Measurements from ENCODE around the gene PDCD2.

PDCD2 gene

GRCh38 chr6:170575250-170575649 is 9.2 kb downstream of the PDCD2 start:
- H3K4me3 ChIP-seq (ENCODE audit: low read length) = no peak overlapping the region
- peak; percentile 11 for DNase-seq (ENCODE audit: low read depth)
- no peaks in the 10 kb centered on the region for H3K9me3 ChIP-seq (ENCODE audit: control insufficient read depth, low read length)
- H3K9ac ChIP-seq (ENCODE audit: low read length) = no peak overlapping the region
- no peaks in the 10 kb centered on the region for H3K4me1 ChIP-seq (ENCODE audit: control insufficient read depth, insufficient read depth, low read length)
- peaks cover 72% of the 10 kb centered on the region for H3K36me3 ChIP-seq (ENCODE audit: control insufficient read depth, insufficient read depth, low read length, severe bottlenecking)
- H3K27me3 ChIP-seq (replicated peaks; ENCODE audit: control insufficient read depth, insufficient read depth, low read length) = no peaks in the 10 kb centered on the region

GRCh38 chr6:170572704-170573466 is 11.6 kb downstream of the PDCD2 start:
- Histone ChIP-seq H3K9ac (ENCODE audit: low read length) (no peak overlapping the region), H3K9me3 (ENCODE audit: control insufficient read depth, low read length) (no peaks in the 10 kb centered on the region), H3K27me3 (replicated peaks; ENCODE audit: control insufficient read depth, insufficient read depth, low read length) (no peaks in the 10 kb centered on the region), H3K4me1 (ENCODE audit: control insufficient read depth, insufficient read depth, low read length) (no peaks in the 10 kb centered on the region), H3K36me3 (ENCODE audit: control insufficient read depth, insufficient read depth, low read length, severe bottlenecking) (peaks cover 78% of the 10 kb centered on the region), H3K4me3 (ENCODE audit: low read length) (no peak overlapping the region)
- no peak for DNase-seq (ENCODE audit: low read depth)

- Histone ChIP-seq H3K9me3 (ENCODE audit: control insufficient read depth, low read length) (no peaks in the 10 kb centered on the region), H3K27me3 (replicated peaks; ENCODE audit: control insufficient read depth, insufficient read depth, low read length) (no peaks in the 10 kb centered on the region), H3K9ac (ENCODE audit: low read length) (no peak overlapping the region), H3K4me1 (ENCODE audit: control insufficient read depth, insufficient read depth, low read length) (no peaks in the 10 kb centered on the region), H3K36me3 (ENCODE audit: control insufficient read depth, insufficient read depth, low read length, severe bottlenecking) (peaks cover 88% of the 10 kb centered on the region), H3K4me3 (ENCODE audit: low read length) (no peak overlapping the region)
- DNase-seq (ENCODE audit: low read depth) = no peak
Measured at GRCh38 chr6:170564936-170565530, 19.4 kb downstream of the PDCD2 start.

- H3K9ac ChIP-seq (ENCODE audit: low read length) = no peak overlapping the region
- H3K27me3 ChIP-seq (replicated peaks; ENCODE audit: control insufficient read depth, insufficient read depth, low read length) = no peaks in the 10 kb centered on the region
- H3K4me3 ChIP-seq (ENCODE audit: low read length) = no peak overlapping the region
- peaks cover 83% of the 10 kb centered on the region for H3K36me3 ChIP-seq (ENCODE audit: control insufficient read depth, insufficient read depth, low read length, severe bottlenecking)
- no peak for DNase-seq (ENCODE audit: low read depth)
- no peaks in the 10 kb centered on the region for H3K9me3 ChIP-seq (ENCODE audit: control insufficient read depth, low read length)
- H3K4me1 ChIP-seq (ENCODE audit: control insufficient read depth, insufficient read depth, low read length) = no peaks in the 10 kb centered on the region
Measured at GRCh38 chr6:170561555-170561954, 22.9 kb downstream of the PDCD2 start.

GRCh38 chr6:170555305-170555704 is 29.1 kb downstream of the PDCD2 start:
- Histone ChIP-seq H3K4me3 (ENCODE audit: low read length) (peak overlapping the region; percentile 99), H3K27me3 (replicated peaks; ENCODE audit: control insufficient read depth, insufficient read depth, low read length) (no peaks in the 10 kb centered on the region), H3K9me3 (ENCODE audit: control insufficient read depth, low read length) (no peaks in the 10 kb centered on the region), H3K4me1 (ENCODE audit: control insufficient read depth, insufficient read depth, low read length) (peaks cover 29% of the 10 kb centered on the region), H3K36me3 (ENCODE audit: control insufficient read depth, insufficient read depth, low read length, severe bottlenecking) (peaks cover 25% of the 10 kb centered on the region), H3K9ac (ENCODE audit: low read length) (peak overlapping the region; percentile 100)
- no peak for DNase-seq (ENCODE audit: low read depth)

GRCh38 chr6:170554796-170555137 is 29.7 kb downstream of the PDCD2 start:
- Histone ChIP-seq H3K9ac (ENCODE audit: low read length) (peak overlapping the region; percentile 100), H3K27me3 (replicated peaks; ENCODE audit: control insufficient read depth, insufficient read depth, low read length) (no peaks in the 10 kb centered on the region), H3K4me1 (ENCODE audit: control insufficient read depth, insufficient read depth, low read length) (peaks cover 34% of the 10 kb centered on the region), H3K9me3 (ENCODE audit: control insufficient read depth, low read length) (no peaks in the 10 kb centered on the region), H3K4me3 (ENCODE audit: low read length) (peak overlapping the region; percentile 99), H3K36me3 (ENCODE audit: control insufficient read depth, insufficient read depth, low read length, severe bottlenecking) (peaks cover 22% of the 10 kb centered on the region)
- no peak for DNase-seq (ENCODE audit: low read depth)

- peak within 1 kb of the TSS; percentile 99 for H3K4me3 ChIP-seq (ENCODE audit: low read length)
- H3K36me3 ChIP-seq (ENCODE audit: control insufficient read depth, insufficient read depth, low read length, severe bottlenecking) = peaks cover 17% of the 10 kb centered on the region
Measured at GRCh38 chr6:170554013-170554795, 30.2 kb downstream of the PDCD2 start, which contains the start of gene TBP. Gene TBP (plus strand): TSS chr6:170554369. CDS start chr6:170557030, 2,661 bp downstream.

GRCh38 chr6:170553534-170554012 is 30.9 kb downstream of the PDCD2 start:
- Histone ChIP-seq H3K9ac (ENCODE audit: low read length) (peak overlapping the region; percentile 100), H3K4me1 (ENCODE audit: control insufficient read depth, insufficient read depth, low read length) (peaks cover 46% of the 10 kb centered on the region), H3K9me3 (ENCODE audit: control insufficient read depth, low read length) (no peaks in the 10 kb centered on the region), H3K27me3 (replicated peaks; ENCODE audit: control insufficient read depth, insufficient read depth, low read length) (no peaks in the 10 kb centered on the region), H3K4me3 (ENCODE audit: low read length) (peak overlapping the region; percentile 99), H3K36me3 (ENCODE audit: control insufficient read depth, insufficient read depth, low read length, severe bottlenecking) (peaks cover 15% of the 10 kb centered on the region)
- DNase-seq (ENCODE audit: low read depth) = peak; percentile 76

More at GRCh38 chr6:170554013-170554795, 30.2 kb downstream of the PDCD2 start, which contains the start of gene TBP:
- peak within 1 kb of the TSS; percentile 100 for H3K9ac ChIP-seq (ENCODE audit: low read length)
- H3K4me1 ChIP-seq (ENCODE audit: control insufficient read depth, insufficient read depth, low read length) = peaks cover 40% of the 10 kb centered on the region
- peak; percentile 99 for DNase-seq (ENCODE audit: low read depth)
- no peaks in the 10 kb centered on the region for H3K27me3 ChIP-seq (replicated peaks; ENCODE audit: control insufficient read depth, insufficient read depth, low read length)
- H3K9me3 ChIP-seq (ENCODE audit: control insufficient read depth, low read length) = no peaks in the 10 kb centered on the region

- Histone ChIP-seq H3K27me3 (replicated peaks; ENCODE audit: control insufficient read depth, insufficient read depth, low read length) (no peaks in the 10 kb centered on the region), H3K4me1 (ENCODE audit: control insufficient read depth, insufficient read depth, low read length) (peaks cover 52% of the 10 kb centered on the region), H3K4me3 (ENCODE audit: low read length) (peak within 1 kb of the TSS; percentile 99), H3K9me3 (ENCODE audit: control insufficient read depth, low read length) (no peaks in the 10 kb centered on the region), H3K9ac (ENCODE audit: low read length) (peak within 1 kb of the TSS; percentile 100), H3K36me3 (ENCODE audit: control insufficient read depth, insufficient read depth, low read length, severe bottlenecking) (peaks cover 17% of the 10 kb centered on the region)
- DNase-seq (ENCODE audit: low read depth) = peak; percentile 99
Measured at GRCh38 chr6:170552765-170553533, 31.5 kb downstream of the PDCD2 start, which contains the start of gene PSMB1. Gene PSMB1 (minus strand): TSS chr6:170553307. CDS start chr6:170553242, 65 bp downstream.

GRCh38 chr6:170545405-170545804 is 39.0 kb downstream of the PDCD2 start:
- peaks cover 83% of the 10 kb centered on the region for H3K36me3 ChIP-seq (ENCODE audit: control insufficient read depth, insufficient read depth, low read length, severe bottlenecking)
- DNase-seq (ENCODE audit: low read depth) = no peak
- H3K9ac ChIP-seq (ENCODE audit: low read length) = no peak overlapping the region
- H3K4me3 ChIP-seq (ENCODE audit: low read length) = no peak overlapping the region
- H3K27me3 ChIP-seq (replicated peaks; ENCODE audit: control insufficient read depth, insufficient read depth, low read length) = no peaks in the 10 kb centered on the region
- H3K4me1 ChIP-seq (ENCODE audit: control insufficient read depth, insufficient read depth, low read length) = peaks cover 68% of the 10 kb centered on the region
- no peaks in the 10 kb centered on the region for H3K9me3 ChIP-seq (ENCODE audit: control insufficient read depth, low read length)
